ENCODE data around the gene SLC25A42. TPM values are rescaled to one million over a fixed set of nuclear protein-coding genes. Genes with fewer than 3 reads are reported as not detected.
"Not testable (repeated sequence)": the region's sequence is repeated elsewhere in the genome, so short reads cannot be mapped to it uniquely, and the experiment has no call there.

SLC25A42 gene
- total and polyA plus RNA-seq, 2 of the 4 experiments (the other 2 are of a cell fraction), result 2.0 to 9.9 TPM

GRCh38 chr19:19102566-19102965 is 38.8 kb downstream of the SLC25A42 start:
- WGBS, 2 experiments (ENCODE audit: extremely low coverage in 2 of 2, insufficient read length in 1 of 2), result 100% methylated on average over 1 of the region's 10 CpGs; no CpG with 5 or more reads in 1 of the 2 experiments
- BruUV-seq (replicated peaks); H2AK5ac ChIP-seq (ENCODE audit: low read depth, low read length); H3K56ac ChIP-seq (ENCODE audit: extremely low read depth, insufficient read depth, low read length); H4K91ac ChIP-seq (ENCODE audit: insufficient read depth, low read depth, low read length); H2BK15ac ChIP-seq (ENCODE audit: low read depth, low read length); H3K18ac ChIP-seq (ENCODE audit: low read depth, low read length); H4K8ac ChIP-seq (ENCODE audit: low read depth in 2 of 2, low read length in 2 of 2); H2AFZ ChIP-seq (replicated peaks; ENCODE audit: low read length, poor library complexity); H3K27me3 ChIP-seq (ENCODE audit: control insufficient read depth, insufficient read depth, low read length); POLR2A ChIA-PET (ENCODE audit: unreplicated experiment); DNase-seq; H2BK5ac ChIP-seq (ENCODE audit: low read depth, low read length, poor library complexity, severe bottlenecking); H4K5ac ChIP-seq (ENCODE audit: low read depth, low read length); H2BK20ac ChIP-seq (ENCODE audit: low read depth, low read length); H2BK120ac ChIP-seq (ENCODE audit: low read depth, low read length); H3K9ac ChIP-seq (ENCODE audit: low read depth, low read length); H3K4ac ChIP-seq (ENCODE audit: low read depth, low read length); intact Hi-C loops (cut with micrococcal nuclease); dilution Hi-C loops (cut with HindIII; ENCODE audit: low sequenced_read_pairs, unreplicated experiment); H3K79me1 ChIP-seq (ENCODE audit: low read depth in 1 of 2, low read length in 2 of 2); H2AK9ac ChIP-seq (replicated peaks; ENCODE audit: low read depth, low read length, poor library complexity); H4K20me1 ChIP-seq (ENCODE audit: insufficient read depth, low read length); H3K27ac ChIP-seq (ENCODE audit: insufficient read depth, low read length); CTCF ChIA-PET; H3K14ac ChIP-seq (replicated peaks; ENCODE audit: low read depth, low read length); H3K23ac ChIP-seq (ENCODE audit: low read depth, low read length); H3K9me1 ChIP-seq (ENCODE audit: insufficient read depth, low read length); H3K9me3 ChIP-seq (ENCODE audit: control insufficient read depth, insufficient read depth, low read length); H3K4me3 ChIP-seq (ENCODE audit: insufficient read depth, low read depth, low read length); H3K4me2 ChIP-seq (ENCODE audit: low read depth, low read length); ATAC-seq (ENCODE audit: low read depth); H3K36me3 ChIP-seq (ENCODE audit: control insufficient read depth, insufficient read depth, low read length); in situ Hi-C loops (cut with MboI; ENCODE audit: low sequenced_read_pairs); H3K4me1 ChIP-seq (ENCODE audit: control insufficient read depth, insufficient read depth, low read length): not testable (repeated sequence)
